Lung (tissue), 12 donors: Measurements from ENCODE around the gene CLN6. TPM values are rescaled to one million over a fixed set of nuclear protein-coding genes. Genes with fewer than 3 reads are reported as not detected.

Experiments
- ATAC-seq: fragments of 200-7000 bp; cut with Tn5 transposase; one replicate; pipeline ENCODE4 v1.9.1; 2020; ENCODE audit warnings: moderate number of reproducible peaks; ENCODE audit not compliant: insufficient read depth, low FRiP score
- DNase-seq, 3 donors: peaks; one replicate each; pipeline ENCODE4 v3.0.0-alpha.2; 2013 to 2017
- H3K27ac ChIP-seq, 2 donors: one replicate each; pipeline ENCODE4 v1.5.1; 2013; ENCODE audit warnings: mild to moderate bottlenecking in 2 of 2, moderate library complexity in 2 of 2, control low read depth in 1 of 2, inconsistent platforms in 1 of 2, low read depth in 1 of 2, low read length in 1 of 2
- H3K27me3 ChIP-seq, 3 donors: one replicate each; pipeline ENCODE4 v1.5.1; 2013; ENCODE audit warnings: low read length in 2 of 3; ENCODE audit not compliant: control insufficient read depth in 3 of 3, insufficient read depth in 3 of 3
- H3K36me3 ChIP-seq, 4 donors: one replicate each; pipeline ENCODE4 v1.5.1; 2013; ENCODE audit warnings: low read length in 4 of 4, mild to moderate bottlenecking in 1 of 4, moderate library complexity in 1 of 4; ENCODE audit not compliant: control insufficient read depth in 4 of 4, insufficient read depth in 4 of 4
- H3K4me1 ChIP-seq, 5 donors: one replicate each; pipeline ENCODE4 v1.5.1; 2013; ENCODE audit warnings: low read length in 5 of 5, mild to moderate bottlenecking in 2 of 5, moderate library complexity in 1 of 5; ENCODE audit not compliant: control insufficient read depth in 5 of 5, insufficient read depth in 5 of 5
- H3K4me3 ChIP-seq: one replicate; pipeline ENCODE4 v1.5.1; 2013; ENCODE audit warnings: mild to moderate bottlenecking, control low read depth, moderate library complexity
- H3K9ac ChIP-seq, 2 donors: one replicate each; pipeline ENCODE4 v1.5.1; 2013; ENCODE audit warnings: low read length in 2 of 2, control low read depth in 1 of 2; ENCODE audit not compliant: insufficient read depth in 1 of 2
- H3K9me3 ChIP-seq, 4 donors: one replicate each; pipeline ENCODE4 v1.5.1; 2013; ENCODE audit warnings: low read length in 3 of 4, mild to moderate bottlenecking in 1 of 4, moderate library complexity in 1 of 4; ENCODE audit not compliant: control insufficient read depth in 4 of 4, insufficient read depth in 3 of 4
- WGBS, 2 donors: extraction: QIAGEN DNeasy Blood & Tissue Kit; methylation state at CpG; one replicate each; pipeline ENCODE4 v1.1.7; 2013; 5-methylcytosine and 5-hydroxymethylcytosine counted together
- polyA plus RNA-seq, 2 donors: library from polyadenylated mRNA; stranded (reverse); fragments of 200-250 nt; gene quantifications; one replicate each; pipeline ENCODE4 v1.2.1, GENCODE V29; 2013
- total RNA-seq, 2 donors: library from RNA; depleted of rRNA in 1 of 2; stranded (reverse); fragments of >200 nt in 1 of 2; gene quantifications; one replicate each; pipeline ENCODE4 v1.2.1, GENCODE V29; 2014 to 2021
- TF ChIP-seq, protein P1 (sequence below): IDR thresholded peaks from 2 replicates; pipeline ENCODE4 v1.5.1; 2012; ENCODE audit warnings: mild to moderate bottlenecking; ENCODE audit errors: control extremely low read depth, extremely low read depth
- donor health status: control.
- donor health status: control.
- donor health status: Bipolar disorder and iron deficiency.
- donor health status: healthy.
- donor health status: DM: yes; HTN: yes; CAD: no.

Gene CLN6
- total and polyA plus RNA-seq, 4 donors = 13.9 to 48.9 (median 42.2) TPM

DNA sequence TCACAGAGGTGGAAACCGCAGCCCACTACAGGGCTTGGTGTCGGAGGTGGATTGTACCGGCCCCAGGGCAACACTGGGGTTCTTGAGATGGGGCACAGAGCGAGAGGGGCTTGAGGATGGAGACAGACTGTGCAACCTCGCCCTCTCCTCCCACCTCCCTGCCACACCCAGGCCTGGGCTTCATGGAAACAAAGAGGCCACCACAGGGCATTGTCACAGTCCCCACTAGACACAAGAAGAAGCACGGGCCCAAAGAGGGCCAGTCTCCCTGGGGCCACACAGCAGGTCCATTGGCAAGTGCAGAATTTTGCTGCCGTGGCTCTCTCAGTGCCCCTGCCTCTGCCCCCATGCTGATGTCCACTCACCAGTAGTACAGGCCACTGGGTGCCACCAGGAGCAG is 20.3 kb downstream of the CLN6 start:
- no peak for DNase-seq
- H3K4me1 ChIP-seq = peaks cover 0 to 28% (median 12%) of the 10 kb centered on the region in 5 donors
- WGBS, 2 donors = 87 to 91% methylated on average over 7 of the region's 7 CpGs

DNA sequence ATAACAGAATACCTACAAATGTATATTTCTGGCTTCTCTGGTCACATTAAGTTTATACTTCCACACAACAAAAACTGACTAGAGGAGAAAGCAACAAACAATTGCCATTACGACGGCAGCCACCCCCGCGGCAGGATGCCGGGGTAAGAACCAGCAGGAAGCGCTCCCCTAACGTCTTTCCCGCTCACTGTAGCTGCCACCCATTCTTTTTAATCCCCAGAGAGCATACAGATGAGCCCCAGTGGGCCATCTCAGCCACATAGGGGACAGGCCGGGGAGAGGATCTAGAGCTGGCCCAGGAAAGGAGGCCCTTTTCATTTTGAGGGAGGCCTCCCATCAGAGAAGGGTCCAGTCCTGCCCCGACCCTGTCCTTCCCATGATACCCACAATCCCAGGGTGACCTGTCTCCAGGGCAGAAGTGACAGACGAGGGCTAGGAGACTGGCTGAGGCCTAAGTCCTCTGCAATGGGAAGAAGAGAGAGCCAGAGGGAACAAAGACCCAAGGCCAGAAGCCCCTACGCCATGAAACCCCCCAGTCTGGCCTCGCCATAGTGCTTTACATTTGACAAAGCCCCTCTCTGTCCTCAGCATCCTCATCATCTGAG is 20.8 kb downstream of the CLN6 start:
- Histone ChIP-seq H3K27me3 (no peaks in the 10 kb centered on the region), H3K4me1 (peaks cover 0 to 32% (median 12%) of the 10 kb centered on the region in 5 donors), H3K4me3 (no peak overlapping the region), H3K36me3 (peaks cover 0 to 7% (median 2%) of the 10 kb centered on the region in 4 donors), H3K9ac (no peak overlapping the region), H3K27ac (no peak overlapping the region), H3K9me3 (no peaks in the 10 kb centered on the region)
- TF ChIP-seq, protein P1, sequence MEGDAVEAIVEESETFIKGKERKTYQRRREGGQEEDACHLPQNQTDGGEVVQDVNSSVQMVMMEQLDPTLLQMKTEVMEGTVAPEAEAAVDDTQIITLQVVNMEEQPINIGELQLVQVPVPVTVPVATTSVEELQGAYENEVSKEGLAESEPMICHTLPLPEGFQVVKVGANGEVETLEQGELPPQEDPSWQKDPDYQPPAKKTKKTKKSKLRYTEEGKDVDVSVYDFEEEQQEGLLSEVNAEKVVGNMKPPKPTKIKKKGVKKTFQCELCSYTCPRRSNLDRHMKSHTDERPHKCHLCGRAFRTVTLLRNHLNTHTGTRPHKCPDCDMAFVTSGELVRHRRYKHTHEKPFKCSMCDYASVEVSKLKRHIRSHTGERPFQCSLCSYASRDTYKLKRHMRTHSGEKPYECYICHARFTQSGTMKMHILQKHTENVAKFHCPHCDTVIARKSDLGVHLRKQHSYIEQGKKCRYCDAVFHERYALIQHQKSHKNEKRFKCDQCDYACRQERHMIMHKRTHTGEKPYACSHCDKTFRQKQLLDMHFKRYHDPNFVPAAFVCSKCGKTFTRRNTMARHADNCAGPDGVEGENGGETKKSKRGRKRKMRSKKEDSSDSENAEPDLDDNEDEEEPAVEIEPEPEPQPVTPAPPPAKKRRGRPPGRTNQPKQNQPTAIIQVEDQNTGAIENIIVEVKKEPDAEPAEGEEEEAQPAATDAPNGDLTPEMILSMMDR = no peak
- DNase-seq = no peak
- ATAC-seq = no peak
- WGBS, 2 donors = 44 to 64% methylated on average over 13 of the region's 13 CpGs

More for the DNA sequence above, 20.3 kb downstream of the CLN6 start:
- Histone ChIP-seq H3K27me3 (no peaks in the 10 kb centered on the region), H3K9ac (no peak overlapping the region), H3K4me3 (no peak overlapping the region), H3K9me3 (no peaks in the 10 kb centered on the region), H3K27ac (no peak overlapping the region), H3K36me3 (peaks cover 0 to 10% (median 2%) of the 10 kb centered on the region in 4 donors)
- ATAC-seq = no peak
- TF ChIP-seq, protein P1 = no peak

DNA sequence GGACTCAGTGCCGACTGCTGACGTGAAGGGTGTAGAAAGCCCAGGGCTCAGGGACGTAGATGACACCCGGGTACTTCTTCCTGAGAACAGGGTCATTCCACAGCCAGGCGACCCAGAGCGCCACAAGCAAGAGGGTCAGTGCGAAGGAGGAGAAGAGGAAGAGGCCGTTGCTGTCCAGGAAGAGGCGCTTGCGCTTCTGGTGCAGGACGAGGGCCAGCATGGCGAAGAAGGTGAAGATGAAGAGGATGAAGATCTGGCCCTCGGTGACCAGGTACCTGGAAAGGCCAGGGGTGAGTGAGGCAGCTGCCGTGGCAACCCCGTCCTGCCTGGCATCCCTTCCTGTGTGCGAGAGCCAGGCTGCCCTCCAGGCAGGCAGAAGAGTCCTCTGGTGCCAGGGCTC is 21.4 kb downstream of the CLN6 start:
- TF ChIP-seq, protein P1 = no peak
- no peak for DNase-seq
- ATAC-seq = no peak
- H3K9me3 ChIP-seq = no peaks in the 10 kb centered on the region
- peaks cover 0 to 5% (median 2%) of the 10 kb centered on the region in 4 donors for H3K36me3 ChIP-seq
- 55 to 78% methylated on average over 16 of the region's 16 CpGs for WGBS, 2 donors
- H3K4me1 ChIP-seq = peaks cover 0 to 32% (median 12%) of the 10 kb centered on the region in 5 donors
- no peak overlapping the region for H3K9ac ChIP-seq
- H3K27ac ChIP-seq = peak overlapping the region in 1 of 2 donors; percentile 23
- H3K27me3 ChIP-seq = no peaks in the 10 kb centered on the region
- no peak overlapping the region for H3K4me3 ChIP-seq
